Stimulated activated CD8-positive, alpha-beta memory T cell treated with anti-CD3 and anti-CD28 coated beads, Interleukin-4, amount 100 ng/mL, for 24 hours (primary cell): Measurements from ENCODE around the gene BFSP1.

ENCODE experiments used
- DNase-seq: peaks from one replicate; pipeline ENCODE4 v3.0.0-alpha.2; 2020; ENCODE audit warnings: low read depth

The BFSP1 gene

DNA sequence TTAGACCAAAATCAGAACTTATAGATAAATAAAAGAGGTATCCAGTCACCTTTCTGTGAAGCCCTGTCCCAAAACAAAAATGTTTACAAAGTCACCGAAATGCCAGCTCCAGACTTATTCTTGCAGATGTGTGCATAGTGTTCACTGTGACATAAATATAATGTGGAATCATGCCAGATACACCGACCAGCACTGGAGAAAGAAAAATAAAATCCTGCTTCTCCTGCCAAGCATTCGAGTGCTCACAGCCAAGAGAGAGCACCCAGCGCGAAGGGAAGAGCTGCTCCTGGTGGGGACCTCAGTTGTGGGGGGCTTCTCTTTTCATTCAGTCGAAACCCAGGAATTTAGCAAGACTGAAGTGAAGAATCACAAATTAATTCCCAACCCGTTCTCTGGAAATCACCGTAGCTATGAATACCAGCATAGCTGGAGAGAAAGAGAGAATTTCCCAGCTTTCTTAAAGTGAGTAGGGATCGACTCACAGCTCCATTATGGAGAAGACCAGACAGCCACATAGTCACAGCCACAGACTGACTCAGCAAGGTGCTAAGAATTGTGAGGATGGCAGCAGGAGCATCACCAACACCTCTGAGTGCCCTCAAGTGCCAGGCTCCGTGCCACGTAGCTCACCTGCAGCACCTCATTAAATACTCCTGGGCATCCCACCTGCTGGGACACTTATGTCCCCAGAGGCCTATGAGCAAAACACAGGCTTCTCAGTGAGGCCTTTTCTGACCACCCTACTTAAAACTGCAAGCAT lies 33.2 kb downstream of the BFSP1 start:
- DNase-seq = no peak

- no peak for DNase-seq
Observed at GRCh38 chr20:17495826-17496225, 35.4 kb downstream of the BFSP1 start.

DNA sequence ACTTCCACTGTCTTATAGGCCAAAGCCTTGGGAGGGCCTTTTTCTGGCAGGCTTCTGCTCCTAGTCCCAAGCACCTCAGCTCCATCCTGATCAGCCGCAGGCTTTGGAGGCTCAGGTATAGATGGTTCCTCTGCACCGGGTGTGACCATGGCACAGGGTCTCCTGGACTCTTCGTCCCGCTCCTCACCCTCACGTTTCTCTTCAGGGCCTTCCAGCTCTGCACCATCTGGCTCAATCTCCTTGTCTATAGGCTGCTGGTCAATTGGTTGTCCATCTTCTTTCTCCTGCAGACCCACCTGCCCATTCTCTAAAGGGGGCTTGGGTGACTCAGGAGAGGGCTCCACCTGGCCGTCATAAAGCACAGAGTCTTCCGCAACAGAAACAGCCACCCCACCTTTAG lies 37.0 kb downstream of the BFSP1 start:
- no peak for DNase-seq

DNA sequence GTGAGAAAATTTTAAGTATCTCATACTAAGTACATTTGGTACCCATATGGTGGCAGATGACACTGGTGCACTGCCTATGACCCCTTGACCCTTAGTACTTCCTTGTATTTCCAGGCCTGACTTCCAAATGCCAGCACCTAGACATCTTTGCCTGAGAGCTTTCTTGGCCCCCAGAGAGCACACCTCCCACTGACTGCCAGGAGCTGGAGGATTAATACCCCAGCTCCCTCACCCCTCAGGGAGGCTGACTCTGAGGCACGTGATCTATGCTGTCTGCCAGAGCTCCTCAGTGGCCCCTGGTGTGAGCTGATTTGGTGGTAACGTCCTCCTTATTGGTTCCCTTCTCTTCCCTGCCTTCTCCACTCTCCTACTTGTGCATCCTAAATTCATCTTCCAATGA lies 38.0 kb downstream of the BFSP1 start:
- no peak for DNase-seq

- no peak for DNase-seq
Observed at GRCh38 chr20:17491488-17491887, 39.7 kb downstream of the BFSP1 start.

DNA sequence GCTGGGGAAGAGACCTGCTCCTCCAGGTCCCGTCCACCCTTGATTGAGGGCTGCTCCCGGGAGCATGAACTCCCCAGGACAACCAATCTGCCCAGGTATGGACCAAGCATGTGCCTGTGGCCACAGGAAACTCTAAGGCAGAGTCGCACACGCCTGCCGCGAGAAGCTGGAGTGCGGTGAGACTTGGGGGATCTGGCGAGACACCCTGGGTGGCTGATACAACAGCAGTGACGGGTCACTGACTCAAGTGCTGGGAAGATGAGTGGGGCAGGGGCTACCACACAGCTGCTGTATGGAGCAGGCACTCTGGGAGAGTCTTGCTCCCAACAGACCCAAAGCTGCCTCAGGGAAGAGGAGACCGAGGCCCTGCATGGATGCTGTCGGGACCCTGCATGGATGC lies 40.1 kb downstream of the BFSP1 start:
- DNase-seq = no peak

- no peak for DNase-seq
Observed at GRCh38 chr20:17490501-17490900, 40.7 kb downstream of the BFSP1 start.

GRCh38 chr20:17488916-17489600 lies 42.1 kb downstream of the BFSP1 start:
- no peak for DNase-seq

GRCh38 chr20:17485017-17485416 lies 46.2 kb downstream of the BFSP1 start:
- DNase-seq = no peak

DNA sequence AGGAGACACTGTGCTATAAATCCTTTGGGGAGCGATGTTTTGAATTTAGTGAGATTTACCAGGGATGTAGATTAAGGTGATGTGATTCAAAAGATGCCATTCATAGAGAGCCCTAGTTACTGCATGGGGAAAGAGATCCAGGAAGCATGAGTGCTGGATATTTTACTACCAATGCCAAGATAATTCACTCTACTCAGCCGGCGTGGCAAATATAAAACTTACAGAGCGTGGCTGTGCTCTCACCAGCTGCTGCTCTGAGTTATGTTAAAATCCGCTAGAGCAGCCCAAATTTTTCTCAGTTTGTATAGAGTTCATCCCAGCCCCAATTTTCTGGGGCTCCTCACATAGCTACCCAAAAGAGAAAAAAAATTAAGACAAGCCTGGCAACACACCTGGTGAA lies 48.6 kb downstream of the BFSP1 start:
- DNase-seq = no peak

DNA sequence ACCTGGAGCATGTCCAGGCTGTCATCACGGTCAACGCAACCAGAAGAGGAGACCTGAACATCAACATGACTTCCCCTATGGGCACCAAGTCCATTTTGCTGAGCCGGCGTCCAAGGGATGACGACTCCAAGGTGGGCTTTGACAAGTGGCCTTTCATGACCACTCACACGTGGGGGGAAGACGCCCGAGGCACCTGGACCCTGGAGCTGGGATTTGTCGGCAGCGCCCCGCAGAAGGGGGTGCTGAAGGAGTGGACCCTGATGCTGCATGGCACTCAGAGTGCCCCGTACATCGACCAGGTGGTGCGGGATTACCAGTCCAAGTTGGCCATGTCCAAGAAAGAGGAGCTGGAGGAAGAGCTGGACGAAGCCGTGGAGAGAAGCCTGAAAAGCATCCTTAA lies 49.5 kb downstream of the BFSP1 start:
- no peak for DNase-seq

GRCh38 chr20:17480696-17481095 lies 50.5 kb downstream of the BFSP1 start:
- DNase-seq = no peak

DNA sequence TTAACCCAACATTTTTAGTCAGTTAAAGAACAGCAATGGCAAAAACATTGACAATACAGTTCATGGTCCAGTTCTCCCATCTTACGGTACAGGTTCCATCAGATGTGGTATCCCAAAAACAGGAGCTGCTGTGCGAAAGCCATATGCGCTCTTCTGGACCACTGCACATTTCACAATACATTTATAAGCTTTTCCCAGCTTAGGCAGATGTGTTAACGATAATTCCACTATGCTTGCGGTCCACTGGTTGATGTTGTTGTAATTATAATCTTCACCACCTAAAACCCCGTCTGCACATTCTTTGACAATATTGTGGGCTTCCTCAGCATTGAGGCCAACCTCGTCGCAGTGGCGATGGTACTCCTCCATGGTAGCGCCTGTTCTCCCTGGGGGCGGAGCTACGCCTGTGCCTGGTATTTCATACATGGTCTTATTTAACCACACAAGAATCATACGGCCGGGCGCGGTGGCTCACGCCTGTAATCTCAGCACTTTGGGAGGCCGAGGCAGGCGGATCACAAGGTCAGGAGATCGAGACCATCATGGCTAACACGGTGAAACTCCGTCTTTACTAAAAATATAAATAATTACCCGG lies 52.0 kb downstream of the BFSP1 start:
- DNase-seq = no peak

DNA sequence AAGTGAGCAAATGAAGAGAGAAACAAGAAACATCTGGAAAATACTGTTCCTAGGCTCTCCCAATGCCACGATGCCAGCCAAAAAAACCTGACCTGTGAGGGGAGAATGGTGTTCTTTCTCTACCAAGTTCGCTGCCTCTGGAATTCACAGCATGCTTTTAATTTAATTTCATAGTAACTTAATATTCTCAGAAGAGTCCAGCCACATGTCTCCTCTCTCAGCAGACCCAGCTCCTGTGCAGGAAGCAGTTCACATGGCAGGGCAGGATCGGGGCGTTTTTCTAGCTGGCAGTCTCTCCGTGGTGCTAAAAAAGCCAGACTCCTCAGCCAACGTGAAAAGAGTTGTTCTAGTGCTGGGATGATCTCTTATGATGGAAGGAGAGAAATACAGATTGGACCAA lies 57.5 kb downstream of the BFSP1 start:
- no peak for DNase-seq

GRCh38 chr20:17471606-17472187 lies 59.5 kb downstream of the BFSP1 start:
- DNase-seq = no peak

DNA sequence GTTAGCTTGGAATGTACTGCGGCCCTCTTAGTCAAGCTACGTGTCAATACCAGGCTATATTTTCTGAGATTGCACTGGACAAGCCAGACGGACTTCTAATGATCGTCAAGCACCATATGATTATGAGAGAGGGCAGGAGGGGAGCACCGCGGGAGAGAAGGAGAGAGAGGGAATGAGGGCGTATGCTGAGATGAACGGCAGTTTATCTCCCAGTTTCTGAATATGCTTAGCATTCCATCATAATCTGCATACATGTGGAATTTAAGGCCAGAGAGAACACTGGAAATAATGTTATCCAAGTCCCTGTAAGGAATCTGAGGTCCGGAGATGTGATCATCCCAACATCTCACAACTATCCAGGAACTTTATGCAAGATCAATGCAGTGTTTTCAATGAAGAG lies 60.2 kb downstream of the BFSP1 start:
- no peak for DNase-seq

- no peak for DNase-seq
Observed at GRCh38 chr20:17470521-17470920, 60.7 kb downstream of the BFSP1 start.

DNA sequence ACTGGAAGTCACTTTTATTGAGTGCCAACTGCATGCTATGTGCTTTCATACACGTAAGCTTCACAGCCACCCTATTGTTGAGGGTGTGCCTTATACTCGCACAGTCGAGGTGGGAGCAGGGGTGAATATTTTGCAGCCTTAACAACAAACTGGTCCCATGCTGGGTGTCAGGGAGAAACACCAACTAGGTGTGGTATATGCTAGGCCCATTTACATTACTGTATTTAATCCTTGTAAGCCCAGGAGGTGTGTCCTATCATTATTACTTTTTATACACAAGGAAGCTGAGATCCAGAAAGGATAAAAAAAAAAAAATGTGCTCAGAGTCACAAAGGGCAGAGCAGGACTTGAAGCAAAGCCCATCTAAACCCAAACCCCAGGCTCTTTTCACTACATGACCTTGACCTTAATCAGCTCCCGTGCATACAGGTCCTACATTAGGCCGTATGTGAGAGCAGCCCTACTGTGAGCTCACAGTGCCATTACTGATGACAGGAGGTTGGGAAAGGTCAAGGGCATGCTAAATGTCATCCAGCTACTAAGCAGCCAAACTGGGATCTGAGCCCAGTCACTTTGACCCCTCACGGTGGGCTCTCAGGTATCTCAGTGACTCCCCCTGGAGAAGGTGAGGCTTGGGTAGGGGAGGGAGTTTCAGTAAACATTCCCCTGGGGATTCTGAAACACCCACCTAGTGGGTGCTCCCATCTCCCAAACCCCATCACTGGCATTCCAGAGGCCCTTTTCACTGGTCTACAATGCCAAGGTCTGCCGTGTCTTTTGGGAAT lies 61.7 kb downstream of the BFSP1 start:
- DNase-seq = no peak

DNA sequence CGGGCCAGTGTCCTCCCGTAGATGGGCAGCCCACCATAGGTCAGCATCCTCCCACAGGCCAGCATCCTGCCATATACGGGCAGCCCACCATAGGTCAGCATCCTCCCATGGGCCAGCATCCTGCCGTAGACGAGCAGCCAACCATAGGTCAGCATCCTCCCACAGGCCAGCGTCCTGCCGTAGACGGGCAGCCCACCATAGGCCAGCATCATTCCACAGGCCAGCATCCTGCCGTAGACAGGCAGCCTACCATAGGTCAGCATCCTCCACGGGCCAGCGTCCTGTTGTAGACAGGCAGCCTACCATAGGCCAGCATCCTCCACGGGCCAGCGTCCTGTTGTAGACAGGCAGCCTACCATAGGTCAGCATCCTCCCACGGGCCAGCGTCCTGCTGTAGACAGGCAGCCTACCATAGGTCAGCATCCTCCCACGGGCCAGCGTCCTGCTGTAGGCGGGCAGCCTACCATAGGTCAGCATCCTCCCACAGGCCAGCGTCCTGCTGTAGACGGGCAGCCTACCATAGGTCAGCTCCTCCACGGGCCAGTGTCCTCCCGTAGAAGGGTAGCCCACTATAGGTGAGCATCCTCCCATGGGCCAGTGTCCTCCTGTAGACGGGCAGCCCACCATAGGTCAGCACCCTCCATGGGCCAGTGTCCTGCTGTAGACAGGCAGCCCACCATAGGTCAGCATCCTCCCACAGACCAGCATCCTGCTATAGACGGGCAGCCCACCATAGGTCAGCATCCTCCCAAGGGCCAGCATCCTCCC lies 62.9 kb downstream of the BFSP1 start:
- DNase-seq = no peak

GRCh38 chr20:17467120-17467655 lies 64.0 kb downstream of the BFSP1 start:
- DNase-seq = no peak

DNA sequence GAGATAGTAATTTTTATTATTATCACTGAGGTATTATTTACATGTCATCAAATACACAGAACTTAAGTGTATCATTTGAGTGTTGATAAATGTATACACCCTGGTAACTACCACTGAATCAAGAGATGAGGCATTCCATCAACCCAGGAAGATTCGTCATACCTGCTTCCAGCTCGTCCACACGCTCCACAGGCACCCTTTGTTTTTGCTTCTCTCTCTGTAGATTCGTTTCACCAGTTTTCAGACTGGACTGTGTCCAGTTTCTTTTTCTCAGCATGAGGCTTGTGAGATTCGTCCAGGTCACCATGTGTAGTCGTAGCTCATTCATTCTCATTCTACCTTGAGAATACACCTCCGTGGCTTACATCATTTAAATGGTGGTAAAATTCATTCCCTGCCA lies 64.5 kb downstream of the BFSP1 start:
- no peak for DNase-seq
